HTERT RPE-1 (cell line): ENCODE measurements around the gene STKLD1.
"Not testable (repeated sequence)": the region's sequence is repeated elsewhere in the genome, so short reads cannot be mapped to it uniquely, and the experiment has no call there.

Experiments used
- in situ Hi-C: fragments of 300-500 bp; cut with MboI; formaldehyde crosslinking; loops from 4 replicates; pipeline ENCODE4 v1.14.3; 2020; ENCODE audit warnings: low sequenced_read_pairs

The STKLD1 gene

GRCh38 chr9:133375724-133376654 is at the start of gene STKLD1, which contains the start of gene SURF4:
Gene STKLD1, plus strand, starts transcription at chr9:133376366. Its CDS starts 108 bp downstream, at chr9:133376474.
Gene SURF4, minus strand, starts transcription at chr9:133376060. Its CDS starts 91 bp downstream, at chr9:133375969.
- in situ Hi-C loops, result no loop called here

GRCh38 chr9:133327021-133327420 is 49.1 kb upstream of the STKLD1 start:
- in situ Hi-C loops, result not testable (repeated sequence)

- in situ Hi-C loops, result no loop called here
Observed at GRCh38 chr9:133327834-133328484, 48.2 kb upstream of the STKLD1 start.

- in situ Hi-C loops, result not testable (repeated sequence)
Observed at GRCh38 chr9:133329306-133330156, 46.6 kb upstream of the STKLD1 start.

GRCh38 chr9:133331221-133331620 is 44.9 kb upstream of the STKLD1 start:
- in situ Hi-C loops, result no loop called here

GRCh38 chr9:133331641-133332380 is 44.4 kb upstream of the STKLD1 start:
- in situ Hi-C loops, result no loop called here

GRCh38 chr9:133332381-133332730 is 43.8 kb upstream of the STKLD1 start:
- in situ Hi-C loops, result no loop called here

- in situ Hi-C loops, result no loop called here
Observed at GRCh38 chr9:133333011-133333410, 43.2 kb upstream of the STKLD1 start.

- in situ Hi-C loops, result no loop called here
Observed at GRCh38 chr9:133333566-133333965, 42.6 kb upstream of the STKLD1 start.

- in situ Hi-C loops, result no loop called here
Observed at GRCh38 chr9:133334161-133334560, 42.0 kb upstream of the STKLD1 start.

GRCh38 chr9:133334888-133335287 is 41.3 kb upstream of the STKLD1 start:
- in situ Hi-C loops, result not testable (repeated sequence)

- in situ Hi-C loops, result no loop called here
Observed at GRCh38 chr9:133335924-133336811, 40.0 kb upstream of the STKLD1 start, which contains the start of gene SURF6. Gene SURF6, minus strand, starts transcription at chr9:133336188. Its CDS starts 56 bp downstream, at chr9:133336132.

GRCh38 chr9:133339641-133340040 is 36.5 kb upstream of the STKLD1 start:
- in situ Hi-C loops, result no loop called here

- in situ Hi-C loops, result no loop called here
Observed at GRCh38 chr9:133340256-133340655, 35.9 kb upstream of the STKLD1 start.

- in situ Hi-C loops, result no loop called here
Observed at GRCh38 chr9:133340916-133341315, 35.2 kb upstream of the STKLD1 start.

GRCh38 chr9:133341369-133342068 is 34.6 kb upstream of the STKLD1 start:
- in situ Hi-C loops, result no loop called here

GRCh38 chr9:133342069-133342406 is 34.1 kb upstream of the STKLD1 start:
- in situ Hi-C loops, result no loop called here

- in situ Hi-C loops, result no loop called here
Observed at GRCh38 chr9:133342570-133342969, 33.6 kb upstream of the STKLD1 start.

GRCh38 chr9:133344071-133344470 is 32.1 kb upstream of the STKLD1 start:
- in situ Hi-C loops, result no loop called here
